ENCODE results near the gene RNF130. TPM values are rescaled to one million over a fixed set of nuclear protein-coding genes. Genes with fewer than 3 reads are reported as not detected.

The RNF130 gene
- total RNA-seq, 1 donor = 21.7 TPM

- no peak for DNase-seq (ENCODE audit: low read depth)
- H3K4me3 ChIP-seq (ENCODE audit: low read depth, low read length) = no peak overlapping the region
- TF ChIP-seq CTCF (IDR thresholded peaks at IDR 0.05; ENCODE audit: insufficient read depth, low read length) = no peak
Measured at GRCh38 chr5:180102636-180103035, 31.1 kb upstream of the RNF130 start.

GRCh38 chr5:180101451-180102105 is 30.0 kb upstream of the RNF130 start:
- no peak for TF ChIP-seq CTCF (IDR thresholded peaks at IDR 0.05; ENCODE audit: insufficient read depth, low read length)
- no peak for DNase-seq (ENCODE audit: low read depth)

GRCh38 chr5:180100621-180101450 is 29.3 kb upstream of the RNF130 start:
- H3K4me3 ChIP-seq (ENCODE audit: low read depth, low read length) = no peak overlapping the region
- TF ChIP-seq CTCF (IDR thresholded peaks at IDR 0.05; ENCODE audit: insufficient read depth, low read length) = no peak
- no peak for DNase-seq (ENCODE audit: low read depth)

More at GRCh38 chr5:180101451-180102105, 30.0 kb upstream of the RNF130 start:
- no peak overlapping the region for H3K4me3 ChIP-seq (ENCODE audit: low read depth, low read length)

GRCh38 chr5:180099733-180100611 is 28.4 kb upstream of the RNF130 start:
- DNase-seq (ENCODE audit: low read depth) = no peak
- H3K4me3 ChIP-seq (ENCODE audit: low read depth, low read length) = no peak overlapping the region

GRCh38 chr5:180098991-180099732 is 27.6 kb upstream of the RNF130 start:
- H3K4me3 ChIP-seq (ENCODE audit: low read depth, low read length) = no peak overlapping the region
- no peak for TF ChIP-seq CTCF (IDR thresholded peaks at IDR 0.05; ENCODE audit: insufficient read depth, low read length)
- DNase-seq (ENCODE audit: low read depth) = no peak

More at GRCh38 chr5:180099733-180100611, 28.4 kb upstream of the RNF130 start:
- no peak for TF ChIP-seq CTCF (IDR thresholded peaks at IDR 0.05; ENCODE audit: insufficient read depth, low read length)

- DNase-seq (ENCODE audit: low read depth) = no peak
- H3K4me3 ChIP-seq (ENCODE audit: low read depth, low read length) = no peak overlapping the region
- TF ChIP-seq CTCF (IDR thresholded peaks at IDR 0.05; ENCODE audit: insufficient read depth, low read length) = no peak
Measured at GRCh38 chr5:180098526-180098925, 27.0 kb upstream of the RNF130 start.
